ENCODE measurements around the gene ETF1.

DNA sequence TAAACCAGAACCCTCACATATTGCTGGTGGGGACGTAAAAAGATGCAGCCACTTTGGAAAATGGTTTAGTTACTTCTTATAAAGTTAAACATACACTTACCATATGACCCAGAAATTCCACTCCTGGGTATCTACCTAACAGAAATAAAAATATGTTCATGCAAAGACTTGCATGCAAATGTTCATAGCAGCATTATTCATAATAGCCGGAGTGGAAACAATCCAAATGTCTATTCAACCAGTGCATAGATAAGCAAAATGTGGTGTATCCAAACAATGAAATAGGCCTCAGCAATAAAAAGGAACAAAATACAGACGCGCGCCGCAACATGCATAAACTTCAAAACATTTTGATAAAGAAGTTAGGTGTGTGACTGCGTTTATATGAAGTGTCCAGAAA lies 66.1 kb downstream of the ETF1 start:
- TF ChIP-seq, protein P1, sequence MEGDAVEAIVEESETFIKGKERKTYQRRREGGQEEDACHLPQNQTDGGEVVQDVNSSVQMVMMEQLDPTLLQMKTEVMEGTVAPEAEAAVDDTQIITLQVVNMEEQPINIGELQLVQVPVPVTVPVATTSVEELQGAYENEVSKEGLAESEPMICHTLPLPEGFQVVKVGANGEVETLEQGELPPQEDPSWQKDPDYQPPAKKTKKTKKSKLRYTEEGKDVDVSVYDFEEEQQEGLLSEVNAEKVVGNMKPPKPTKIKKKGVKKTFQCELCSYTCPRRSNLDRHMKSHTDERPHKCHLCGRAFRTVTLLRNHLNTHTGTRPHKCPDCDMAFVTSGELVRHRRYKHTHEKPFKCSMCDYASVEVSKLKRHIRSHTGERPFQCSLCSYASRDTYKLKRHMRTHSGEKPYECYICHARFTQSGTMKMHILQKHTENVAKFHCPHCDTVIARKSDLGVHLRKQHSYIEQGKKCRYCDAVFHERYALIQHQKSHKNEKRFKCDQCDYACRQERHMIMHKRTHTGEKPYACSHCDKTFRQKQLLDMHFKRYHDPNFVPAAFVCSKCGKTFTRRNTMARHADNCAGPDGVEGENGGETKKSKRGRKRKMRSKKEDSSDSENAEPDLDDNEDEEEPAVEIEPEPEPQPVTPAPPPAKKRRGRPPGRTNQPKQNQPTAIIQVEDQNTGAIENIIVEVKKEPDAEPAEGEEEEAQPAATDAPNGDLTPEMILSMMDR (conservative IDR thresholded peaks at IDR 0.05; ENCODE audit: low read length) = no peak
- TF ChIP-seq EZH2phosphoT487 (IDR thresholded peaks at IDR 0.05; ENCODE audit: borderline replicate concordance) = no peak
